NCI-H2227 (cell line): ENCODE measurements around the gene PSTPIP1.

Experiments used
- DNase-seq: peaks from one replicate; lab custom pipeline; 2025; ENCODE audit not compliant: unreplicated experiment; lab: John Stamatoyannopoulos, UW

Gene PSTPIP1

DNA sequence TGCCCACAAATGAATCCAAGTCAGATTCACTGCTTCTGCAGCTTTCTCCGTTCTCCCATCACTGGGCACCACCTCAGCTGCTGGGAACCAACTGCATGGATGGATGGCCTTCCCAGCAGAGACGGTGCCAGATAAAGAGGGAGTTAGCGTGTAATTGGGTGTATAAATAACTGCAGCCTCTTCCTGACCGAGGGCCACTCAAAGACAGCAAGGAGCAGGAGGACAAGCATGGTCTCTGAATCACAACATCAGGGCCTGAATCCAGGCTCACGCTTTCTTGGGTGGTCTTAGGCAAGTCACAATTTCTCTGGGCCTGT lies 44.2 kb downstream of the PSTPIP1 start:
- DNase-seq: no peak

DNA sequence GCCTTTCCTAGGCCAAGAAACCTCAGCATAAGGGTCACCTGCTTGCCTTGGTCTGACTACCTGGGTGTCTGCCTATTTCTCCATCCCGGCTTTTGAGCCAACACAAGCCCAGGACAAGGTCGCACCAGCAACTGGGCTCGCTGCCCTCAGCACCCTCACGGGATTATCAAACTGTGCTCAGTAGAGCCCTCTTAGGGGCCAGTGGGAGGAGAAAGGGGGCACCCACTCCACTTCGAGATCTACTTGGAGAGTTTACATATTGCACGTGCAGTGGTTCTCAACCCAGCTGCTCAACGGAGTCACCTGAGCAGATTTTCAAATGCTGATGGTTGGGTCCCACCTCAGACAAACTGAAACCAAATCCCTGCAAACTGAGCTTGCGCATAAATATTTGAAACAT lies 44.9 kb downstream of the PSTPIP1 start:
- DNase-seq: no peak

DNA sequence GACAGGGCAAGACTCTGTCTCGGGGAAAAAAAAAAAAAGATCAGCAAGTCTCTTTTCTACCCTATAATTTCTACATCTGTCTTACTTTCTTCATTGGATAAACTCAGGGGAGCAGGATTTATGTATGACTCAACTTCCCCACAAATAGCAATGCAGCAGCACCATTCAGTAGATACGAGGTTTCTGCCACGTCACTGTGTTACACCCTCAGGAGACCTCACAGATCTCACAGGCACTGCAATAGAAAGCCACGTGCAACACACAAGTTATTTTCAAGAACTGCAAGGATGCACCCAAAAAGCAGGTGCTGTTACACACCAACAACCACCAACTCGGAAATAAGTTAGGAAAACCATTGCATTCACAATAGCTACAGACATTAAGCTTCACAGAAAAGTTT lies 45.7 kb downstream of the PSTPIP1 start:
- DNase-seq: no peak

DNA sequence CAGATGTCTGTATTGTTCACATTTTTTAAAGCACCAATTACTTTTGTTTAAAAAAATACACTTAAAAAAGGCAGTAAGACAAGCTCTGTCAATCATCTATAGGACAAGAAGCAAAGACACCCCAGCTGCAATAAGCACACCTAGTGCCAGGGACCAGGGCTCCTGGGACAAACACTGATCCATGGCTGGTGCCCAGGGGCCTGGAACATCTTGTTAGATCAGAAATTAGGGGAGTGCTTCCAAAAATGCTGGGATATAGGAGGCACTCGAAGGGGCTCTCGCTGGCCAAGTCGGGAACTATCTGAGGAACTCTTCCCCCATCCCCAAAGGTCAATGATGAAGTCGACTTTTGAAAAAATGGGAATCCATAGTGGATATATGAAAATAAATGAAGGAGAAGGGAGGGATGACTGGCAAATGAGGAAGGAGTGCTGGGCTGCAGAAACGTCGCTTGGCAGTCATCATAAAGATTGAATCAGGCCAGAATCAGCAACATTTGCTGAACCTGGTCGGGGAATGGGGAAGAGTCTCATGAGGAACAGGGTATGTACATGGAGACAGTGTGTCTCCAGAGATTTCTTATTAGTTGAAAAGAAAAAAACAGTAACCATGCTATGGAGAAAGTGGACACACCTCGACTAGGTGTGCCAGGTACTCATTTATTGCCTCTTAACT lies 47.5 kb downstream of the PSTPIP1 start:
- DNase-seq: no peak

DNA sequence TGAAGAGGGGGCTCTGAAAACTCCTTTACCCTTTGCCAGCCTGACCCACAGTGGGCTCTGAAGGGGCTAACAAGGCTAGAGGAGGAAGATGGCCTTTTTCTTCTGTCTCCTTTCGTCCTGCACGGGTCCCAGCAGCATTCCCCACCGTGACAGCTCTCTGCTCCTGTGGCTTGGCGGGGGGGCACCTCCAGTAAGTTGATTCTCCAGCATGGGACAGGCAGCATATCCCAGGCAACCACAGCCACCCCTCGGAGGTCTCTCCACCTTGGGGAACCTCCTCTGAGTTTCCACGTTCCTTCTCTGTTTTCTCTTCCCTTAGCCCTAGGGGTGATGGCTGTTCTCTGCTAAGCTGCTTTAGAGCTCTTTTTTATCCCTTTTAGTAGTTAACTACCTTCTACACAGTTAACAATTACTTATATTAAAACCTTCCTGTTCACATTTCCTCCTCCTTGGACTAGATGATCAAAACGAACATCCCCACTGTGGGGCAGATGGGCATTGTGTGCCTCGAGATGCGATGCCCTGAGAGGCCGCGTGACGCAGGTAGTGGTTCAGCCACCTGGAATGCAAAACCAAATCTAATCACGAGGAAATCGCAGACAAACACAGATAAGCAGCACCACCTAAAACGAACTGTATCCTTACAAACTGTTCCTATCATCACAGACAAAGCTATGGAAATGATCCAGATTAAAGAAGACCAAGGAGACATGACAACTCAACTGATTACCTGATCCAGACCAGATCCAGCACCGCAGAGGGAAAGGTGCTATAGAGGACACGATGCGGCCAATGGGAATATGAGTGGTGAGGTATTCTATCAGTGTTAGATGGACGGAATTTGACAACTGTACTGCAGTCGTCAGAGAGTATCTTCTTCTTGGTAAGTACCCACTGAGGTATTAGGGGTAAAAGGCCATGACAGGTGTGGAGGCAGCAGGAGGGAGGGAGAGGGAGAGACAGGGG lies 48.3 kb downstream of the PSTPIP1 start:
- DNase-seq: no peak

DNA sequence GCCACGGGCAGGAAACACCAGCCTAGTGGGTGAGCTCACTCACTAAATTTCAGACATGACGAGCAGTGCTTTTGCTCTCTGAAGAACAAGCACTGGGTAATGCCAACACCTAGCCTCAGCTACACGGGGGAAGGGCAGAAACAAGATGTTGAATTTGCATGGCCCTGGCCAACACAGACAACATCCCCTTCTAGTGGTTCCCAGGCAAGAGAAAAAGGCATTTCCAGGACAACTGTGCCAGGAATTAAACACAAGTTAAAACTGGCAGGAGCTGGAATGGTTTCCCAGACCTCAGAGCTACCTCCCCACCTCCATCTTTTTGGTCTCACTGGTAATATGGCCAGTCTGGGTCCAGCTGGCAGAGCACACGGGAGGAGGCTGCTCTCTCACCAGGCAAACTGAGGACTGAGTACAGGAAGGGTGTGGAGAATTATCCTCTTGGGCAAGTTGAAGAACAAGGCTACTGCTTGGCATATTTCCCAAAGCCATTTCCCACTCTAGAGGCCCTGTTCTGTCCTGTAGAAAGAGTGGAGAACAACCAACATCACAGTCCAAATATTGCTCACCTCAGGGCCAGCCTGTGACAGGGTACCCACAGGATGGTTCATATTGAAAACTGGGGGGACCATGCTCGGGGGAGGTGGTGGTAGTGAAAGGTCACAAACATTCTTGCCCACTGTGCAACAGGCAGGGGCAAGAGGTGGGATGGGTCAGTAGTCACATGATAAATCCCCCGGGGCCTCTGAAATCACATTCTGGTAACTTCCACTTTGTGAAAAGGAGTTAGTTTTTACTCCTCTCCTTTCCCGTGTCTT lies 49.5 kb downstream of the PSTPIP1 start:
- DNase-seq: no peak

DNA sequence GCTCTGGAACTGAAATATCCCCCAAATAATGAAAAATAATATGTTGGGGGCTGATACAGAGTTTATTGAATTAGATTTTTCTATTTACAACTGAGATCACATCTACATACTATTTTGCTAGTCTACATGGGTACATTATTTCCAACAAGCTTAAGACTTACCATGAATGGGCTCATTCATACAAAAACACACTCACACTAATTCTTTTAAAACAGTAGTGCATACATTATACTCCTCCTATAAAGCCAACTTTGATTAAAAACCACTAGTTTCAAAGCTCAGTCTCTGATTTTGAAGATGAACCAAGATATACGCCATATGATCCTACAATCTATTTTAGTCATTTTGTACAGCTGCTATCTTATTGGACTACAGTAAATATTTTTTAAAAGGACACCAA lies 51.1 kb downstream of the PSTPIP1 start:
- DNase-seq: no peak

DNA sequence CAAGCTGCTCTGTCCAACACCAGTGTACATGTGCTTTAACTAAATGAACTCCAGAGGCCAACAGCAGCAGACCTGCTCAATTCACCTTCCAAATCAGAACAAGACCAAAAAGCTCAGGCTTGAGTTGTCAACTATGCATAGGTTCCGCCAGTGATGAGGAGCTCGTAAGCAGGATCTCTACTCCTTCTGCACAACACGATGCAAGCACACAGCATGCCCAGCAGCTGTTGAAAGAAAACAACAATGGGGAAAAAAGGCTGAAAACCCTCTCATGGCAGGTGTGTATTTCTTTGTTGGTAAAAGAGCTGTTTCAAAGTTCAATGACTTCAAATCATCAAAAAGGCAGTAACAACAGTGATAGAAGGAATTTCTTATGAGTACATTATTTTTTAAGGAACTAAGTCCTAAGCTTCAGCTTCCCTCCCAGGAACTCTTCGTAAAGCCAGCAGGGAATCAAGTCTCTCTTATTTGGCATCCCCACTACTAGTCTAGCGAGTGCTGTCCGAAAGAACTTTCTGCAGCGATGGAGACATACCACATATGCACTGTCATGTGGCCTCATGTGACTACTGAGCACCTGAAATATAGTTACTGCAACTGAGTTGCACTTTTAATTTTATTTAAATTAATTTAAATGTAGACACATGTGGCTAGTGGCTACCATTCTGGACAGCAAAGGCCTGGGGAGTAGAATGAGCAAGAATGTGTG lies 51.9 kb downstream of the PSTPIP1 start:
- no peak for DNase-seq

DNA sequence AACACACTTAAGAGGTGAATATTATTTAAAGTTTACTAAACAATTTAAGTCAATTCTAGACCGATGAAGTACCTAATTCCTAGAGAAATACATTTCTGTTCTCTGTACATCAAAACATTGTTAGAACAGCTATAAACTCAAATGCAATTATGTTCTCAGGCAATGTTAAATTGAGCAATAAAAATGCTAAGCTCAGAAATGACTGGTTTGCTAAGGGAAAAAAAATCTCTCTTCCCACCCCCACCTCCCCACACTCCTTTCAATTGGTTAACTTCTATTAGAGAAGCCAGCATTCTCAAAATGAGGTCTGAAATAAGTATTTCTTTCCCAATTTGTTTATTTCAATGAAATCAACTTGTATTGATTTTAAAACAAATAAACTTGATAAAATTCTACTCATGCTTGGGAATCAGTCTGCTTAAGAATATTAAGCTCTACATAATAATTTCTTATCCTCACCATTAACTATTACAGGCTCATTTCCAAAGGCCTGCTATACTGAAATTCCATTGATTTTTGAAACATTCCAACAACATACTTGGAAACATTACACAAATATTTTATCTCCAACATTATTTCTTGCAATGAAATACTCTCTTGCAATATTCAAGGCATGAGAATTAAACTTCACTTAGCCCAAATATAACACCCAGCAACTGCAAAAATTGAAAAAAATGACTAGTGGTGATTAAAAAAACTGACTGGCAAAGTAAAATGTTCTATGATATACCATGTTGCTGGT lies 53.4 kb downstream of the PSTPIP1 start:
- no peak for DNase-seq

DNA sequence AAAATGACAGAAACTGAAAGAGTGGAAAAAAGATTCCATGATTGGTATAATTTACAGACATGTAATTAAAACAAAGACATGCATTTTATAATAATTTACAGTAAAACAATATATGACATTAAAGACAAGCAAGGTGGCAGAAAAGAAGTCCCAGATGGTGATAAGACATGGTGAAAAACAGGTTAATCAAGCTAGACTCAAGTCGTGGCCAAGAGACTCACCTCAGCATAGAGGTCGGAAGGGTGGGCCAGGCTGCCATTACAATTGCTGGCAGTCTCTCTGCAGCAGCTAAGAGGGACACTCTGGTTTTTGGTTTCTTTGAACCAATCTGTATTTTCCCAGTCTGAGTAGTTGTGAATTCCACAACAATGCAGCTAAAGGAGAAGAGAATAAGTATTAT lies 57.6 kb downstream of the PSTPIP1 start:
- no peak for DNase-seq

DNA sequence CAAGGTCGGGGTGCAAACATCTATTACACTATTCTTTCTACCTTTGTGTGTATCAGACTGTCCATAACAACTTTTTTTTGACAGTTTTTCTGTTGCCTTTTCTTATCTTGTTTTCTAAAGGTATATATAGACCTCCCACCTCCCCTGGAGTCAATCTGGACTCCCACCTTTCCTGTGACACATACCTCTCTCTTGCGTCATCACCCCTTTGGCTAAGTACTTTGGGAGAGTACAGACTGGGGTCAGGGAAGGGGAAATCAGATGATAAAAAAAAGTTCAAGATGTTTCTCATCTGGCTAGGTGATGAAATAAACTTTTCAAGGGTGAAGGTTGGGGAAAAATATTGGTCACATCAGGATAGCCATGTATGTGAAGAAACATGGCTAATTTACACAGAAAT lies 58.8 kb downstream of the PSTPIP1 start:
- no peak for DNase-seq

DNA sequence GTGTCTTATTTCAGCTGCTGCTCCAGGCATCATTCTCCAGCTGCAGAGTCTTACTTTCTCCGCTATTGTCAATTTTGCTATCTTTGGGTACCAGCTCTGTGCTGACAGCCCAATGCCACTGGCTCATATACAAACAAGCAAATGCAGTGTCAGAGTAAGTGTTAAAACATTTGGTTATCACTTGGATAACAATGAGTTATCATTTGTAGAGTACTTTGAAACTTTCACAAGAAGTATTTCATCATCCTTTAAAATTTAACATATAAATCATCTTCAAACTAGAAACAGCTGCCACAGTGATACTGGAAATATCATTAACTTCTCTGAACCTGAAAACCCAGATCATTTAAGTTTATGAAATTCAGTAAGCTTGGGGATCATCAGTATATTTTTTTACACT lies 62.1 kb downstream of the PSTPIP1 start:
- no peak for DNase-seq

DNA sequence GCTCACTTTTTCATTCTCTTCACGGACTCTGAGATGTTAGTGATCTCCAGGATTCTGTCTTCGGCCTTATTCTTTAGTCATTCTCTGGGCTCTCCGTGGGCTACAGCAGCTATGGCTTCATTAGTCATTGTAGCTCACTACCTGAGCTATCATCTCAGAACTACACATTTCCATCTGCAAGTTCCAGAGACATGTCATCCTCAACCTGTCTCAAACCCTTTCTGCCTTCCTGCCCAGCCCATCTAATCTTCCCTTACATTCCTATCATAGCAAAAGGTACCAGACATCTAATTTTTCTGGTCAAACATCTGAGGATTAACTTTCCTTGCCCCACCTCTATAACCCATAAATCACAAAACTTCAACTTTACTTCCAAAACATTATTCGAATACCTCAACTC lies 62.8 kb downstream of the PSTPIP1 start:
- DNase-seq: no peak

DNA sequence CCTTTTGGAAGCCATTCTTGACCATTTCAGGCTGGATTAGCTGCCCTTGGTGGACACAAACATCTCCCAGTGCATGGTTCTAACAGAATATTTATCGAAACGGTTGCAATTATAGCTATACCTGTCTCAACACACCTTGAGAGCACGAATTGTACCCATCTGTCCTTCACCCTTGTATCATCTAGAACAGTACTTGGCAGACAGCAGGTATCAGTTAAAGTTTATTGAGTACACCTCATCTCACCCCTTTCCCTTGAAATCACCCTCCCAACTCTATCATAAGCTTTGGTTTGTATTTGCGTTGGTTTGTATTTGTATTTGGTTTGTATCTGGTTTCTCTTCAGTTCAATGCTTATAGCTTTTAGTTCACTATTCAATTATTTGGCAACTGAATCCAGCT lies 63.5 kb downstream of the PSTPIP1 start:
- no peak for DNase-seq

DNA sequence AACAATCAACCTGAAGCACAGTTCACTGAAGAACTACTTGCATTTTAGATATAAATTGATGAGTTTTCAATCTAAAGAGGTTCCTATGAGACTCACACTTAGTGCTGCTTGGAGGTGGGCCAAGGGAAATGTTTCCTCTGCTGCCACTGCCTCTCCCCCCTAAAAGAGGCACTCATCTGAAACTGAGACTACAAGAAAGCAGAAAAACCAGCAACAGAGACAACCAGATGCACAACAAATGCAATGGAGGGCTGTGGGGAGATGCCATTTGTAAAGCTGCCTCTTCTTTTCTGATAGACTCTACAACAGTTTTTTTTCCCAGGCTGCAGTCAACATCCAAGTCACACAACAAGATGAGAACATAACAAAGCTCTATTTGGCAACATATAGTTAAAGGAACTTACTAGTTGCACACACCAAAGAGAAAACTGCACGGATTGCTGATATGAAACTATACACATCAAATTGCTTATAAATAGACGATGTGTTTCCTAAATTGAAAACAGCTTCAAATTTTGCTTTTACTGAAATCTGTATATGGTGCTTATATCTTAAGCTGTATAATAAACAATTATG lies 64.9 kb downstream of the PSTPIP1 start:
- no peak for DNase-seq

DNA sequence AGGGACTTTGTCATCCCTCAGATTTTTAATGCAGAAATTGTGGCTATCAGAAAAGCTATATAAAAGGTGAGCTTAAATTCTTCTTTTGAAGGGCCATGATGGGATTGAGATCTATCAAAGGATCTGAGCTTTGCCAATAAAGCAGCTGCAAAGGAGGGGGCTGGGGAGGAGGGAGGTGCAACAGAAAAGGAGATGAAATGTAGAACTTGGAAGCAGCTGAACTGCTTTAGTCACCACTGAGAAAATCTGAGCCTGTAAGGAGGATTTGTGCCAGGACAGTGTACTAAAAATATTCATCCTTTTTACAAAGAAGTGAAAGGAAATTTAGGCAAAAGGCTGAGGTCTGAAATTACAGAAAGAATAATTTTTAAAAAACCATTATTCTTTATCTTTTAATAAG lies 65.6 kb downstream of the PSTPIP1 start:
- no peak for DNase-seq

DNA sequence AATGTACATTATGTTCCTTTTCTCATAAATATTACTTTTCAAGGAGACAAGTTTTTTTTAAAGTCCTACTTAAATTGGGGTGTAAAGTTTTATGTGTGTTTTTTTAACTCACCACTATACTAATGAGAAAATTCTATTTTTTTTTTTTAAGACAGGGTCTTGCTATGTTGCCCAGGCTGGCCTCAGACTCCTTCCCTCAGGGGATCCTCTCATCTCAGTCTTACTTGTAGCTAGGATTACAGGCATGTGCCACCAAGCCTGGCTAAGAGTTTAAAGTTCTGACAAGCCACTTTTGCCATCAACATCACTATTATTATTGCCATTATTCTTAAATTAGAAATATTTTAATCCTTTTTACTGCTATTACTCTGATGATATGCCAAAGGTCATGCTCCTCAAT lies 68.3 kb downstream of the PSTPIP1 start:
- DNase-seq: no peak

DNA sequence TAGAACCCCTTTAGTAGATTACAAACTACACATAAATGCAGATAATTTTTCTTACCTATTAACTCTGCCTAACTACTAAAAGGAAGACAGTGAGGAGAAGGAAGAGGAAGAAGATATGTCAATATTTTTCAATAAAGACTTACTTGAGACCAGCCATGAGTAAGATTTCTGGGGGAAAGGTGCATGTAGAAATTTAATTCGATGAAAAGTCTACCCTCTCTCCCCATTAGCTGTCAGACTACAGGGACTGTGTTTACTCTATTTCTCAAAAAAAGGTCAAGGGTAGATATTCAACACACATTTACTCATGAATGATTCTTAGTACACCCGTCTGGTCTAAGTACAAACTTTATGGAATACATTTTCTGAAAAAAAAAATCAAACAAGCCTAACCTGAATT lies 69.1 kb downstream of the PSTPIP1 start:
- no peak for DNase-seq

DNA sequence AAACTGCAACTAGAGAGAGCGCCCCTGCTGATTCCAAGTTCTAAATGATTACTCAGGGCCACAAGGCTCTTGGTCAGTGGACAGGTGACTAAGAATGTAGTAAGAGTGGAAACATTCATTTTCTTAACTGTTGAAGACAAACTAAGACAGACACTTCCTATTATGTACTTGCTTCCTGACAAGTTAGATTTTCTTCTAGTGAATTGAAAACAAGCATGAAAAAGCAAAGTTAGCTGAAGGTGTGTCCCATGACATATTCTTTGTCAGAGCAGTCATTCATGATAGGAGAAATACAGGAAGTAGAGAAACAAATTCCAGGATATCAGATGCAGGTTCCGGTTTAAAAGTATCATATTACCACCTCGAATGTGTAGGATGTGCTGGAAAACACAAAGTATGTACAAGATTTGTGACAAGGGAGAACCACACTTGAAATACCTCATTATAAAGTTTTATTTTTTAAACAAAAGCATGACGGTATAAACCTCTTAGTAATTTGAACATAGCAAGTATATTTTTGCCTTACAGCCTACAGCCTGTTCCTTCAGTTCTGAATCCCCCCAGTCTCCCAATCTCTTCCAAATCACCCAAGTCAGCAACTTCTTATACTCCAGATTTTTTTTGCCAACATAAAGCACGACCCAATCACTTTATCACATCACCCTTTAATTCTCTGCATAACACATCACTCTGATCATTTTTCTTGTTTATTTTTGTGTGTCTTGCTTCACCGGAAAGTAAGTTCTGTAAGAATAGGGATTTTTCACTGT lies 69.8 kb downstream of the PSTPIP1 start:
- no peak for DNase-seq
